ELF-1 (cell line): ENCODE results near the gene GIMAP5.
"Not testable (repeated sequence)": the region's sequence is repeated elsewhere in the genome, so short reads cannot be mapped to it uniquely, and the experiment has no call there.

Source experiments
- DNase-seq: peaks from one replicate; pipeline ENCODE4 v3.0.0-alpha.2; 2016; ENCODE audit warnings: low read depth, low spot score

Gene GIMAP5

DNA sequence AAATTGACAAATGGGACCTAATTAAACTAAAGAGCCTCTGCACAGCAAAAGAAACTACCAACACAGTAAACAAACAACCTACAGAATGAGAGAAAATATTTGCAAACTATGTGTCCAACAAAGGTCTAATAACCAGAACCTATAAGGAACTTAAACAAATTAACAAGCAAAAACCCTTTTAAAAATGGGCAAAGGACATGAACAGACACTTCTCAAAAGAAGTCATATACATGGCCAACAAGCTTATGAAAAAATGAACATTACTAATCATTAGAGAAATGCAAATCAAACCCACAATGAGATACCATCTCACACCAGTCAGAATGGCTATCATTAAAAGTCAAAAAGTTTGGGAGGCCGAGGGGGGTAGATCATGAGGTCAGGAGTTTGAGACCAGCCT lies 36.9 kb downstream of the GIMAP5 start:
- DNase-seq, result not testable (repeated sequence)

GRCh38 chr7:150778014-150778737 lies 41.0 kb downstream of the GIMAP5 start:
- DNase-seq, result no peak

DNA sequence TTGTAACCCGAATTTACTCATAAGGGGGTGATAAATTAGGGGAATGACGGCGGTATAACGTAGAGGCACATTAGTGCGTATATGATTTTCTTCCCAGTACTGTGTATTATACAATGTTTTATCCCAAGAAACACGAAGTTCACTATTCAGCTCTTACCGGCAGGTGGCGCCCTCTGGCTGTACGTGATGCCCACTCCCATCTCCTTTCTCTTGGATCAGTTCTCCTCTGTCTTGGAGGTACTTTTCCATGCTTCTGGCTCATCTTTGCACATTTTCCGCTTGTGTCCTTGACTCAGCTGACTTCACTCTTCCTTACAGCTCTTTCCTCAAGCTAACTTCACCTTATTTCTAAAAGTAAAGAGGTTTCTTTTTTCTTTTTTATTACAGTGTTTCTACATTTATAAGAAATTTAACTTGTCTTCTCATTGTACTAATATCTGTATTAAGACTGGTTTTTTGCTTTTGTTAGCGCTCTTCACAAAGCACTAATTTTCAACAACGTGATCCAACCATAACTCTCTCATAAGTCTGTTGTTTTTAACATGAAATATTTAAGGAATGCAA lies 41.6 kb downstream of the GIMAP5 start:
- DNase-seq, result peak; percentile 73

GRCh38 chr7:150780292-150780691 lies 43.1 kb downstream of the GIMAP5 start:
- DNase-seq, result no peak

GRCh38 chr7:150781103-150781502 lies 43.9 kb downstream of the GIMAP5 start:
- no peak for DNase-seq

DNA sequence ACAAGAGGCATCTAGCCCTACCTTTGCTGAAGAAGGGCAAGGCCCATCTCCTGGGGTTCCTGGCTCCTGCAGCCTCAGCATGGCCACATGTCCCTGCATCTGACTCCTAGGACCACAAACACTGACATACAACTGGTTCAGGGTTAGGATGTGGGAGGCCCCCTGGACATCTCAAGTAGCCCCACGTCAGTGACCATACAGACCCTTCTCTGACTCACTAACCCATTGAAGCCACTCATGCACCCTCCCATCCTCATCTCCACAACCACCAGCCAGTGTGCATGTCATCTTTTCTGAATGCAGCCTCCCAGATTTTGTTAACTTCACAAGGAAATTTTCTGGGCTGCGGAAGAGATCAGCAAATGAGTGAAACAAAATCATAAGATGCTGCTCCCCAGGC lies 44.7 kb downstream of the GIMAP5 start:
- DNase-seq, result no peak

DNA sequence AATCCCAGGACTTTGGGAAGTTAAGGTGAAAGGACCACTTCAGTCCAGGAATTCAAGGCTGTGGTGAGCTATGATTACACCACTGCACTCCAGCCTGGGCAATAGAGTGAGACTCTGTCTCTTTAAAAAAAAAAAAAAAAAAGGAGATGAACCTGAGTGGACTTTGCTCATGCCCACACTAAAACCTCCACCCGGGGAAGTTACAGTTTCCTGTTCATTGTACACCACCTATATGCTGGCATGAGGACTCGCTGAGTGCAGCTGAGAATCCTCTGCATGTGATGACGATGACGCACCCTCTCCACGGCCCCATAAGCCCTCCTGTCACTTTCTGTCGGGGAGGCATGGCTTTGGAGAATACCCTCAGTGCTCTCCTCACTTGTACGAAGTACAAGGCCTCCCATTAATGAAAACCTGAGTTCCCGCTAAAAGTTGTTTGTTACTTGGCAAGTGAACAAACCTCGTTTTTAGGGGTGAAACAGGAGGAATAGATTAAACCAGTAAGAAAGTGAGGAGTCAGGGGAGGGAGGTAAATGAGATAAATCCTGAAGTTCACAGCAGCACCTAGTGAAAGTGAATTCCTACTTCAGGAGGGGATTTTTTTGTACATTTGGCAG lies 47.0 kb downstream of the GIMAP5 start:
- DNase-seq, result no peak

DNA sequence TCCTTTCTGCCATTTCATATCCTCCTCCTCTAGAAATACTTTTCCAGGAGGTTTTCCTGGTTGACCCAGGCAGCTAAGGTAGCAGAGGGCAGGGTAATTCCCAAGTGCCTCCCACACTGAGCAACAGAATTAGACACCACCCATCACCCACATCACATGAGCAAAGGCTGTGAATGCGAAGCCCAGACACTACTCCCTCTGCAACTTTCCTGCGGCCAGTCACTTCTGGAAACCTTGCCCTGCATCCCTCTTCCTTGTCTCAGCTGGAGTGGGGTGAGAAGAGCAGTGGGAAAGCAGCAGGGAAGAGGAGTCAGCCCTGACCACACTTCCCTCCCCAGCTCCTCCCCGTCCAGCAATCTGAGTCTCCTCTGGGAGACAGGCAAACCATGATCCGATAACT lies 47.7 kb downstream of the GIMAP5 start:
- no peak for DNase-seq

GRCh38 chr7:150787321-150788281 lies 50.4 kb downstream of the GIMAP5 start:
- DNase-seq, result no peak

- no peak for DNase-seq
These were observed 51.5 kb downstream of the GIMAP5 start for GRCh38 chr7:150788474-150789269.

DNA sequence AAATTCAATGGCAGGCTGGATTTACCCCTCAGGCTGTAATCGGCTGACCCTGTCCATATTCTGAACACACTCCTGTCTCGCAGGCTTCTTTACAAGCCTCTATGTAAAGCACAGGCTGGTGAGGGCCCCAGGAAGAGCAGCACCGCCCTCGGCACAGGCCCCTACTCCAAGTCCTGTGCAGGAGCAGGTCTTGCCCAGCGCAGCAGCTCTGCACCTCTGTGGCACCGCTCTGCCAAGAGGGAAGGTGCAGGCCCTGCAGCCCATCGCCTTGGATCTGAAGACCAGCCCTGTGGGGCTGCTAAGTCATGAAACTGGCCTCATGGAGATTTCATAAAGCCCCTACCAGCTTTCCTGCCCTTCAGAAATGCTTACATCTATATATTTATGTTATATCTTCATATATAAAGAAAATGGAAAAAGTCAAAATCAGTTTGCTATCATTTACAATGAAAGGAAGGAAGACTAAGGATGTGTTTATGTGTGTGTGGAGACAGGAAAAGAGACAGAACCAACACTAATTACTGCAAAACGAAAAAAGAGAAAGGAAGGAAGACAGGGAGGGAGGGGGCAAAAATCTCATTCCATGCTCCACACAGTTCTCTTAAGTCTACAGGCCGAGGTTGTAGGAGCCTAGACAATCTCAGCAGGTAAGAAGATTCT lies 53.3 kb downstream of the GIMAP5 start:
- no peak for DNase-seq

GRCh38 chr7:150791304-150791703 lies 54.1 kb downstream of the GIMAP5 start:
- DNase-seq, result no peak

DNA sequence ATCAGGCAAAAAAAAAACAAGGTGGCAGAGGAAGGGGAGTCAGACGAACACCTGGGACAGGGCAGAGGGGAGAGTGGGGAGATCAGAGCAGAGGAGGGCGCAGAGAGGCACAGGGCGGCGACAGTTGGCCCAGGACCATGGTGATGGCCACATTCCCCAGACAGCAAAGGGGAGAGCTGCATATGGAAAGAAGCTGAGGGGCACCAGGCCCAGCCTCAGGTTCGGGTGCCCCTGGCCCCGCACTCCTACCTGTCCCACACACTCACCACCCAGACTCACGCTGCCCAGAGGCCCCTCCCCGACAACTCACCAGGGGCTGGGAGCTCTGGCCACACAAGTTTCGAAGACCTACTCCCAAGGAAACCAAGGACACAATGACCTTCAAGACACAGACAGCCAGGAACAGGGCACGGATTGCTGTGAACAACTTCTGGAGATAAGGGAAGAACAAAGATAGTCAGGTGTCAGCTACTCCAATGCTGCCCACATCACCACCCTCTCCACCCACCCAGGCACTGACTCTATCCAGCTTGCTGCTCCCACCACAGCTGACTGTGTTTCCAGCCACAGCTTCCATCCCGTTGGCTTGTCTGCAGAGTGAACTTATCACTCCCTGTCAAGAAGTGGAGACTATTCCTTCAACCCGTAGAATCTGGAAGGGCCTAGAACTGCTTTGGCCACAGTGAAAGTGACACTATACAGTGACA lies 54.7 kb downstream of the GIMAP5 start:
- no peak for DNase-seq
